Ishikawa (cell line): ENCODE results near the gene IL2RG.

Experiments used
- CEBPB ChIP-seq: IDR thresholded peaks from 2 replicates; pipeline ENCODE4 v1.6.1; 2012
- CREB1 ChIP-seq: IDR thresholded peaks from 2 replicates; pipeline ENCODE4 v1.6.1; 2012; ENCODE audit warnings: low read depth
- EGR1 ChIP-seq: IDR thresholded peaks from 2 replicates; pipeline ENCODE4 v1.6.1; 2012
- EP300 ChIP-seq: IDR thresholded peaks from 2 replicates; pipeline ENCODE4 v1.6.1; 2012; ENCODE audit warnings: borderline replicate concordance
- FOXM1 ChIP-seq: IDR thresholded peaks from 2 replicates; pipeline ENCODE4 v1.6.1; 2012; ENCODE audit warnings: low read depth, borderline replicate concordance
- MAX ChIP-seq: IDR thresholded peaks from 2 replicates; pipeline ENCODE4 v1.6.1; 2012
- NFIC ChIP-seq: IDR thresholded peaks from 2 replicates; pipeline ENCODE4 v1.6.1; 2012
- RAD21 ChIP-seq: IDR thresholded peaks from 2 replicates; pipeline ENCODE4 v1.6.1; 2012; ENCODE audit warnings: low read depth
- REST ChIP-seq: IDR thresholded peaks from 2 replicates; pipeline ENCODE4 v1.6.1; 2012; ENCODE audit warnings: low read depth, mild to moderate bottlenecking
- TAF1 ChIP-seq: IDR thresholded peaks from 2 replicates; pipeline ENCODE4 v1.6.1; 2012; ENCODE audit warnings: low read depth, mild to moderate bottlenecking
- TCF12 ChIP-seq: IDR thresholded peaks from 2 replicates; pipeline ENCODE4 v1.6.1; 2012; ENCODE audit warnings: low read depth
- TEAD4 ChIP-seq: IDR thresholded peaks from 2 replicates; pipeline ENCODE4 v1.6.1; 2012
- USF1 ChIP-seq: IDR thresholded peaks from 2 replicates; pipeline ENCODE4 v1.6.1; 2012
- YY1 ChIP-seq: IDR thresholded peaks from 2 replicates; pipeline ENCODE4 v1.6.1; 2012; ENCODE audit warnings: low read depth
- ZBTB7A ChIP-seq: IDR thresholded peaks from 2 replicates; pipeline ENCODE4 v1.6.1; 2012; ENCODE audit warnings: low read depth

Gene IL2RG

GRCh38 chrX:71081330-71082123, 29.9 kb downstream of the IL2RG start:
- no peak for TF ChIP-seq MAX
- TF ChIP-seq RAD21, result no peak
- no peak for TF ChIP-seq TEAD4
- TF ChIP-seq TAF1, result no peak
- no peak for TF ChIP-seq TCF12
- 0 out of 2 replicates have a peak, but pooled peaks have one; percentile 17 for TF ChIP-seq NFIC
- TF ChIP-seq YY1, result no peak

GRCh38 chrX:71070531-71070930, 40.8 kb downstream of the IL2RG start:
- TF ChIP-seq USF1 (no peak), TAF1 (no peak), EGR1 (no peak), ZBTB7A (no peak), NFIC (no peak), CEBPB (no peak), CREB1 (no peak), YY1 (no peak), MAX (no peak), REST (no peak)

- peak; percentile 69 for TF ChIP-seq USF1
- no peak; the same call in 1 of the 2 replicates for TF ChIP-seq MAX
- no peak for TF ChIP-seq TCF12
- TF ChIP-seq YY1, result peak; percentile 68; the same call in 1 of the 2 replicates
- 0 out of 2 replicates have a peak, but pooled peaks have one; percentile 8 for TF ChIP-seq NFIC
- no peak for TF ChIP-seq FOXM1
- TF ChIP-seq TEAD4, result peak; percentile 9; the same call in 1 of the 2 replicates
- TF ChIP-seq RAD21, result no peak
- TF ChIP-seq CEBPB, result no peak
- TF ChIP-seq REST, result no peak
- TF ChIP-seq TAF1, result no peak
- no peak for TF ChIP-seq CREB1
- peak; percentile 89 for TF ChIP-seq EGR1
- TF ChIP-seq ZBTB7A, result no peak
- 0 out of 2 replicates have a peak, but pooled peaks have one; percentile 33 for TF ChIP-seq EP300
Observed at GRCh38 chrX:71068044-71068918, 43.1 kb downstream of the IL2RG start, which contains the start of gene SNX12. TSS of gene SNX12 (minus strand) at chrX:71068334. CDS start at chrX:71068306, 28 bp downstream.

- TF ChIP-seq TAF1, result no peak
- TF ChIP-seq TEAD4, result no peak
- no peak for TF ChIP-seq FOXM1
- TF ChIP-seq NFIC, result no peak
- TF ChIP-seq YY1, result no peak
- no peak for TF ChIP-seq EP300
- no peak for TF ChIP-seq CEBPB
- TF ChIP-seq USF1, result no peak
Observed at GRCh38 chrX:71067712-71068043, 43.7 kb downstream of the IL2RG start.

- TF ChIP-seq EGR1 (no peak), ZBTB7A (no peak), CREB1 (no peak), TAF1 (no peak)
Observed at GRCh38 chrX:71067089-71067488, 44.3 kb downstream of the IL2RG start.
